Natural killer cell treated with Interleukin-12 subunit alpha and Interleukin-12 subunit beta and Interleukin-15 and Interleukin-18, amount 100 ng/mL, for 72 hours (primary cell): ENCODE data around the gene ETV5. TPM values are rescaled to one million over a fixed set of nuclear protein-coding genes. Genes with fewer than 3 reads are reported as not detected.
A peak's percentile ranks its signal among the peaks of the same experiment; 100 is the strongest.

Source experiments
- ATAC-seq, 2 donors: fragments of 150-1000 bp; cut with Tn5 transposase in 1 of 2; sonication (Bioruptor Pico), chemical (Tn5 transposase) in 1 of 2; 2 replicates each; pipeline ENCODE4 v1.10.0; 2021
- DNase-seq: peaks from one replicate; pipeline ENCODE4 v3.0.0; 2022; ENCODE audit warnings: low spot score
- H3K27ac Mint-ChIP-seq, 2 donors: 1 replicate in 1 of 2; 2 replicates in 1 of 2; pipeline ENCODE4 v1.8.0; 2022; ENCODE audit warnings: mixed read lengths in 2 of 2, mild to moderate bottlenecking in 1 of 2, moderate library complexity in 1 of 2
- H3K27me3 Mint-ChIP-seq, 2 donors: 1 replicate in 1 of 2; 2 replicates in 1 of 2; pipeline ENCODE4 v1.8.0; 2022; ENCODE audit warnings: mixed read lengths in 2 of 2
- H3K36me3 Mint-ChIP-seq: one replicate; pipeline ENCODE4 v1.8.0; 2022; ENCODE audit warnings: mixed read lengths
- H3K4me1 Mint-ChIP-seq, 2 donors: 1 replicate in 1 of 2; 2 replicates in 1 of 2; pipeline ENCODE4 v1.8.0; 2022; ENCODE audit warnings: low read depth in 2 of 2, mixed read lengths in 2 of 2, mild to moderate bottlenecking in 1 of 2
- H3K4me3 Mint-ChIP-seq: one replicate; pipeline ENCODE4 v1.8.0; 2022; ENCODE audit warnings: mixed read lengths
- H3K9me3 Mint-ChIP-seq: 2 replicates; pipeline ENCODE4 v1.8.0; 2022; ENCODE audit warnings: mixed read lengths
- total RNA-seq, 2 donors: library from RNA; stranded (reverse); gene quantifications; one replicate each; pipeline ENCODE4 v1.2.3, GENCODE V29; 2022

The ETV5 gene
- total RNA-seq, 2 donors from 2014 or later, result 61.6 to 113 TPM

DNA sequence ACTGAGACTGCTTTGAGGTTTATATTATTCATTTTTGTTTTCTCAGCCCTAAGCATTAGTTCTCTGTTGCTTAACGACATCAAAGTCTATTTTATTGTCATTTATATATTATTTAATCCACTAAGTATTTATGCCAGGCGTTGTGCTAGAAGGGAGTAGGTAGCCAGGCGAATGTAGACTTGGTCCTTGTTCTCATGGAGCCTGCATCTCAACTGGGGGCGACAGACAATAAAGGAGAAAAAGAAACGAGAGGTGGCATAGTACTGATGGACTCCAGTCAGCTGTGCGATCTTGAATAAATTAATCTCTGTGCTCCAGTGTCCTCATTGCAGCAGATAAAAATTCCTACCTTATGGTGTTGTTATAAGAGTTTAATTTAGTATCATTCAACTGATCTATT, 49.7 kb downstream of the ETV5 start:
- H3K4me1 Mint-ChIP-seq, result peaks cover 13 to 14% of the 10 kb centered on the region in 2 donors
- peaks cover 31% of the 10 kb centered on the region for H3K36me3 Mint-ChIP-seq
- ATAC-seq, result no peak
- H3K27ac Mint-ChIP-seq, result no peak overlapping the region
- peaks cover 47 to 57% of the 10 kb centered on the region in 2 donors for H3K27me3 Mint-ChIP-seq
- no peaks in the 10 kb centered on the region for H3K9me3 Mint-ChIP-seq
- no peak for DNase-seq
- no peak overlapping the region for H3K4me3 Mint-ChIP-seq

DNA sequence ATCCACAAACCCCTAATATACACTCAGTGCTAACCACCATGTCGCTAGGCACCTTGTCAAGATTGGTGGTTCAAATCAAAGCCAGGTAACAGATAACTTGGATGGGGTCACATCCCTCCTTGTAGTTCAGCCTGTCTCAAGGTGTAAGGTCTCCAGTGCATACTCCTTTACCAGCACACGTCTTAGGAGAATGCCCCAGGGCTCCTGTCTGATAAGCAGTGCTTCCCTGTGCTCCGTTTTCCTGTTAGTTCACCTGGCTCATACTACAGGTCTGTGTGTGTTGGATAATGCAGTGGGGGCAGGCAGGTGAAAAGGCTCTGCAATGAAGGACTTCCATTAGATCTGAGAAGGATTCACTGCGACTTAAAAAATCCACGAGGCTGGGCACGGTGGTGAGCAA, 50.7 kb downstream of the ETV5 start:
- Mint-ChIP-seq H3K4me3 (no peak overlapping the region), H3K36me3 (peaks cover 27% of the 10 kb centered on the region), H3K4me1 (peaks cover 12 to 13% of the 10 kb centered on the region in 2 donors), H3K27me3 (peaks cover 38 to 52% of the 10 kb centered on the region in 2 donors), H3K9me3 (no peaks in the 10 kb centered on the region), H3K27ac (peak overlapping the region in 1 of 2 donors; percentile 27)
- no peak for ATAC-seq
- DNase-seq, result no peak

DNA sequence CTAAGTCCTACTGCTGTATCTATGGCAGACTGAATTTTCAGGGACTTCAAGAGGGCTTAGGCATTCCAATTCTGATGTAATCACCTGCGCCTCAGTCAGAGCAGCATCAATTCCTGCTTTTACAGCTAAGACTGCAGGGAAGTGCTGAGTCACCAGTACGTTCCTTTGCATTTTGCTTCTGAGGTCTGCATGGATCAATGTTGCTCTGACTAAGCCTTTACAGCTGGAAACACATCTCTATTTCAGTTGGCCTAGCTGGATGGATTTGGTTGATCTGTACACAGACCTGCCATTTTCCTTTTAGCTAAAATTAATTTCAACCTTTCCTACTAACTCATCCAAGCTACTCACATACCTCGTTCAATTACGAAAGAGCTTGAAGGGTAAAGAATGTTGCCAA, 51.3 kb downstream of the ETV5 start:
- Mint-ChIP-seq H3K27ac (no peak overlapping the region), H3K4me1 (peaks cover 12 to 13% of the 10 kb centered on the region in 2 donors), H3K9me3 (no peaks in the 10 kb centered on the region), H3K27me3 (peaks cover 37 to 53% of the 10 kb centered on the region in 2 donors), H3K4me3 (no peak overlapping the region), H3K36me3 (peaks cover 27% of the 10 kb centered on the region)
- ATAC-seq (no peak), DNase-seq (no peak)

DNA sequence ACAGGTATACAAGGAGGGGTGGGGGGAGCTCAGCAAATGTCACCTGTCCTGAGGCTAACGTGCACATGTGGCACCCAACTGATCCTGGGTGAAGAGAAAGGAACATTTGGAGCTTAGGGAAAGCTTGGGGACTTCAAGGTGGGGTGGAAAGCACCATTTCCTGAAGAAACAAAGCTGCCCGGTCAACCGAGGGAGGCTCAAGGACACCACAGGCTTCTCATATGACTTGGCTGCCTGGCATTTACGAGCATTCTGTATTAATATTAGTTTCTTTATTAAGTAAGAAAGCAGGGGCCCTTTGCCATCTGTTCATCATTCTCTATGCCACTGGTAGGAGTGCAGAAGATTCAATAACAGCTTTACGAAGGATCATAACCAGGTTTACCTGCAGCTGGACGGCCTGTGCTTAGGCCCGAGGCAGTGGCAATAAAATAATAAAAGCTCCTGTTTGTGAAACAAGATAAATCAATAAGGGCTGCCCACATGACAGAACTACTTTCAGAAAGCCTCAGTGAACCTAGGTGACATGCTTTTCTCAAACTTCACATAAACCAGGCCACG, 54.0 kb downstream of the ETV5 start:
- DNase-seq (no peak), ATAC-seq (no peak)
- H3K4me1 Mint-ChIP-seq, result peaks cover 1 to 2% of the 10 kb centered on the region in 2 donors
- H3K4me3 Mint-ChIP-seq, result no peak overlapping the region
- no peak overlapping the region for H3K27ac Mint-ChIP-seq
- peaks cover 35% of the 10 kb centered on the region for H3K36me3 Mint-ChIP-seq
- no peaks in the 10 kb centered on the region for H3K9me3 Mint-ChIP-seq
- peaks cover 36 to 56% of the 10 kb centered on the region in 2 donors for H3K27me3 Mint-ChIP-seq

DNA sequence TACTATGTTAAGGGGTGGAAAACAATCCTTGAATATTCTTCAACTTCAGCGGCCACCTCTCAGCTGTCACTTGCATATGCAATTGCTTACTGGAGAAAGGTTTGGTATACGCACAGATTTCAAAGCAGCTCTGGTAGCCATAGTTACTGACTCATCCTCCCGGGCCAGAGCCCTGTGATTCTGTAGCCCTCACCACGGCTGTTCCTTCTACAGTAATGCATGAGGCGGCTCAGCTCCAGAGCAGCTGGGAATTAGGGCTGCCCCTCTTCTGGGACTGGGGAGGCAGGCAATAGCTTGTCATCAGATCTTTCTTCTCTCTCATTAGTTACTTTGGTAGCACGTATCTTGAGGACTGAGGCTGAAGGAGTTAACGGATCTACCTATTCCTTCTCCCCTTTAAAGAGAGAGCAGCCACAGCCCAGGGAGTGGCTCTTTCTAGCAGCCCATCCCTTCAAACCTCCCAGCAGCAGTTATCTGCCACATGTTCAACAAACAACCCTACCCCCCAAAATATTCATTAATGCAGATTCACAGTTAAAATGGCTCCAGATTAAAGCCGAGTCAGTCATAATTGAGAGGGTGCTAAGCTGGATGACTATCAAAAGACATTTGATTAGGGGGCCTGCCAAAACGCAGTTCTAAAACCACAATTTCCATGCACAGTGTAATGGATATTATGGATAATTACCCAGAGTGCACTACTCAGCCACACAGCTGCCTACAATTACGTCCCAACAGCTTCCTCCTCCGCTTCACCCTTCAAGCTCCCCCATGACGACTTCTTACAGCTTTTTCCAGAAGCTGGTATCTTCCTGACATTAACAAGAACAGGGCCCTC, 54.7 kb downstream of the ETV5 start:
- Mint-ChIP-seq H3K9me3 (no peaks in the 10 kb centered on the region), H3K36me3 (peaks cover 33% of the 10 kb centered on the region), H3K27ac (no peak overlapping the region), H3K4me3 (no peak overlapping the region), H3K27me3 (peaks cover 35 to 53% of the 10 kb centered on the region in 2 donors), H3K4me1 (no peaks in the 10 kb centered on the region)
- DNase-seq, result no peak
- ATAC-seq, result no peak

DNA sequence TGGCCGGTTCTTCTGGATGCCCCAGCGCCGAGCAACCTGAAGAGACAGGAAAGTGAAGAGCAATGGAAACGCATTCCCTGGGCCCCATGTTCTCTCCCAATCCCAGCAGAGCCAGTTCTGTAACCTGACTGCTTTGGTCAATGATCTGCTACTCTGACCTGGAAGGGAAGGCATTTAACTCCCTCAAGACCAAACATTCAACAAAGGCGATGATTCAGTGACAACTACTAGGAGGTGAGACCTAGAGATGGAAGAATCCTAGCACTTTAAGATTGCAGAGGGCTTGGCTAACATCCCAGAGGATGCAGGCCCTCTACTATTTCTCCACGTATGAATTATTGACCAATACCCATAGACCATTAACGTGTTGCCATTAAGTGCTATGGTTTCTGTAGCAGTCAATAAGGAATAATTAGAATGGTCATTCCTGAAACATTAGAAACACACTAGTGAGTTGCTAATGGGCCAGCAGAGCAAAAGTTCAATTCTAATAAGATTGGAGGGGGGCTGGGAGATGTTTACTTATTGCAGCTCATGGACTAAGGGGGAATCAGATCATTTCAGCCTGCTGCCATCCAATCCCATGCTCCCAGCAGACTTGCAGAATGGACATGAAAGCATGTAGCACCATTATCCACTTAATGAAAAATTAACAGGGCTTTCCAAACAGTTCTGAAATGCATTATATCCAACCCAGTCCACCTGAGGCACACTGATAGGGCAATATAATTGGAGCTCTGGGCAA, 56.6 kb downstream of the ETV5 start:
- Mint-ChIP-seq H3K9me3 (no peaks in the 10 kb centered on the region), H3K27me3 (peaks cover 27 to 39% of the 10 kb centered on the region in 2 donors), H3K4me1 (no peaks in the 10 kb centered on the region), H3K36me3 (peaks cover 22% of the 10 kb centered on the region), H3K27ac (no peak overlapping the region), H3K4me3 (no peak overlapping the region)
- ATAC-seq (no peak), DNase-seq (no peak)

DNA sequence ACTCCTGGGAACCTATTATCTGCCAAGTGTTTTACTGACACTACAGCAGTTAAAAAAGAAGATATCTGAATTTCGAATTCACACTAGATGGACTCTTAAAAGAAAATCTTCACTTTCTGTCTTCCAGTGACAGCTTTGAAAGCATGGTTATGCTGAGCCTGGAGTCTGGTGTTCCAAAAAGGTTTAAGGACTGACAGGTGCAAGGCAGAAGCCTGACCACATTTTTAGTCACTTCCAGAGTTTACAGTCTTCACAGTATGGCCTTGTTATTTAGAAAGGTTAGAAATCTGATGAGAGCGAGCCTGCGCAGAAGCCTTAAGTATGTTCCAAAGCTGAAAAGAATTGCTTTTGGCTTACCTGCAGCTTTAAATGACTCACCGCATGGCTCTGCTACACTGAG, 59.9 kb downstream of the ETV5 start:
- H3K27me3 Mint-ChIP-seq, result peaks cover 20 to 36% of the 10 kb centered on the region in 2 donors

DNA sequence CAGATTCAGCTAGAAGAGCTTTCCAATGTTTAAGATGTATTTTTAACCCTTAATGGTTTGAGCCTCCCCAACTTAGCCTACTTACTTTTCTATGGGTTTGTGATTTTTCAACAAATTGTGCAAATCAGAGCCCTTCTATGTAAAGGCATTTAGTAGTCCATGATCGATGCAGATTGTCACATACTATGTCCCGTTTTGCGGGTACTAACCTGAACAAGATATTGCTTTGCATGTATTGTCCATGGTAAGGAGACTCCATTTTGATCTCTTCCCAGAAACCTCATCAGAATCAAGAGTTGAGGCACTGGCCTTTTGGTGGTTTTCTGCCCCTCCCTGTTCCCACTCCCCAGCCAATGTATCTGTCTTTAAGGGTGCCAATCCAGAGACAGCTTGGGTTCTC, 60.8 kb downstream of the ETV5 start:
- Mint-ChIP-seq H3K4me3 (no peak overlapping the region), H3K27ac (no peak overlapping the region), H3K27me3 (peaks cover 25 to 45% of the 10 kb centered on the region in 2 donors), H3K9me3 (no peaks in the 10 kb centered on the region), H3K4me1 (peaks cover 0 to 2% of the 10 kb centered on the region in 2 donors), H3K36me3 (peaks cover 22% of the 10 kb centered on the region)
- DNase-seq, result no peak
- no peak for ATAC-seq

More for the DNA sequence above, 59.9 kb downstream of the ETV5 start:
- no peak for DNase-seq
- Mint-ChIP-seq H3K27ac (no peak overlapping the region), H3K4me1 (no peaks in the 10 kb centered on the region), H3K36me3 (peaks cover 22% of the 10 kb centered on the region), H3K4me3 (no peak overlapping the region), H3K9me3 (no peaks in the 10 kb centered on the region)
- no peak for ATAC-seq

DNA sequence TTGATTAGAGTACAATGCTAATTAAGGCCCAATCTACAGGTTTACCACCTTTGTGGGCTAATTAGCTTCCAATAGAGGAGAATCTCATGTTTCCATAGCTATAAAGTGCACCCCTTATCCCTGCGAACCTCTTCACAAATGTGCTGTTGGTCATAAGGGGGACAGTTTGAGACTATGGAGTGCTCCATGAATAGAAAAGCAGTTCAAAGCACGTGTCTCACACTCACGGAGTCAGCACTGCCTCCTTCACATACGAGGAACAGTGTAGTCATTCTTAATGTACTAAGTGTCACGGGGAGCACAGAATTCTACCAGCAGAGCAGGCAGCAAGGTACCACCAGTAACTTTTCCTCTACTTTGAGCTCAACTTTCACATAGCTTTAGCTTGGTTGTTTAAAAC, 62.1 kb downstream of the ETV5 start:
- Mint-ChIP-seq H3K36me3 (peaks cover 15% of the 10 kb centered on the region), H3K4me1 (peaks cover 0 to 2% of the 10 kb centered on the region in 2 donors), H3K27me3 (peaks cover 26 to 48% of the 10 kb centered on the region in 2 donors), H3K4me3 (no peak overlapping the region), H3K27ac (no peak overlapping the region), H3K9me3 (no peaks in the 10 kb centered on the region)
- DNase-seq (no peak), ATAC-seq (no peak)

DNA sequence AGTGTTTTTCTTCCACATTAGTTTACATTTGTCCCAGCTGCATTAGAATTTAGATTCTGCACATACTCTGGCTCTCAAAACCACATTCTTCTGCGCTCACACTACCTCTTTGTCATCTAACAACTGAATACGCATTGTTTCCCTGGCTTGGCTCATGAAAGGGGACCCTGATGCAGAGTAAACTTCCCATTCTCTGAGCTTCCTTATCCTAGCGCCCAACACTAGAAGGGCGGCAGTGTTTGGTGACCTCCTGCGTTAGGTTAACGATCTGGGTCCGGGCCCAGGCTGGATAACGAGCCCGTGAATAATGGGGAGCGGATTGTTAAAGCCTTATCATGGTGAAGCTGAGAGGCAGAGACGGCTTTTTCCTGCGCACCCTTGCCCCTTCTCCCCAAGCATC, 63.9 kb downstream of the ETV5 start:
- H3K4me1 Mint-ChIP-seq, result peaks cover 0 to 2% of the 10 kb centered on the region in 2 donors
- peaks cover 29 to 51% of the 10 kb centered on the region in 2 donors for H3K27me3 Mint-ChIP-seq
- DNase-seq (no peak), ATAC-seq (no peak)
- H3K27ac Mint-ChIP-seq, result no peak overlapping the region
- peaks cover 4% of the 10 kb centered on the region for H3K36me3 Mint-ChIP-seq
- no peak overlapping the region for H3K4me3 Mint-ChIP-seq
- no peaks in the 10 kb centered on the region for H3K9me3 Mint-ChIP-seq

DNA sequence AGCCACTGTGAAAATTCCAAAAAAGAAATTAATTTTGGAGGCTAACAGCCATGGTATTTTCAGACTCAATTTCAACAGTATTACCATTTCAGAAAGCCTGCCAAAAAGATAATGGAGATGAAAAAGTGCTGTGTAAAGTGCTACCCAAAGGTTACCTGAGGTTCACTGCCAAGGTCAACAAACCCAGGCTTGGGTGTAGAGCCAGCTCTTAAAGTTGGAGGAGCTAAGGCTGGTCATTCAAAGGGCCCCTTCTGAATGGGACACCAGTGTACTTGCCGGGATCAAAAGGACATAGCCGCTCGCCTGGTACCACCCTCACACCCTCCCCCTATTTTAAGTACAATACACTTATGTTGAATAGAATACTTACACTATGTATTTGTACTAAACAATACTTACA, 64.5 kb downstream of the ETV5 start:
- no peaks in the 10 kb centered on the region for H3K9me3 Mint-ChIP-seq
- H3K4me1 Mint-ChIP-seq, result peaks cover 0 to 2% of the 10 kb centered on the region in 2 donors
- H3K27me3 Mint-ChIP-seq, result peaks cover 31 to 55% of the 10 kb centered on the region in 2 donors
- DNase-seq (no peak), ATAC-seq (no peak)
- H3K27ac Mint-ChIP-seq, result no peak overlapping the region
- peaks cover 4% of the 10 kb centered on the region for H3K36me3 Mint-ChIP-seq
- no peak overlapping the region for H3K4me3 Mint-ChIP-seq

DNA sequence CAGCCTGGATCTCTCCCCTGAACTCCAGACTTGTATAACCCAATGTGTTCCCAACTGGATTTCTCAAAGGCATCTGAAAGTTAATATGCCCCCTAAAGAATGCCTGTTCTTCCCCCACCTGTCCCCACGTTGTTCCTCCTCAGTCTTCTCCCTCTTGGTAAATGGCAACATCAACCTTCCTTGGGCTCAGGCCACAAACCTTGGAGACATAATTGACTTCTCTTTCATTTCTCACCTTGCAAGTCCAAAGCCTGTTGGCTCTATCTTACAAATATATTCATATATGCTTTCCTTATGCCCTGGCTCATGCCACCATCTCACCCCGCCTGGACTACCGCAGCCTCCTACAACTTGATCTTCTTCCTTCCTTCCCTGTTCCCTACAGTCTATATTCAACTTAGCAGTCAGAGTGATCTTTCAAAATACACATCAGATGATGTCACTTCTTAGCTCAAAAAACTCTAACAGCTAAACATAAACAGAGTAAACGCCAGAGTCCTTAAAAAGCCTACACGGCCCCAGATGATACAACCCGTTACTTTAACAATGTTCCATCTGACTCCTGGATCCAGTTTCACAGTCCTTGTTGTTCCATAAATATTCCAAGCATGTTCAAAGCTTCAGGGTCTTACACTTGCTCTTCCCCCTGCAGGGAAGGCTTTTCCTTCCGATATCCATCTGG, 66.2 kb downstream of the ETV5 start:
- Mint-ChIP-seq H3K36me3 (peaks cover 4% of the 10 kb centered on the region), H3K4me3 (no peak overlapping the region), H3K4me1 (peaks cover 0 to 2% of the 10 kb centered on the region in 2 donors), H3K9me3 (peaks cover 6% of the 10 kb centered on the region), H3K27ac (peak overlapping the region in 1 of 2 donors; percentile 2), H3K27me3 (peaks cover 36 to 64% of the 10 kb centered on the region in 2 donors)
- ATAC-seq (no peak), DNase-seq (no peak)

DNA sequence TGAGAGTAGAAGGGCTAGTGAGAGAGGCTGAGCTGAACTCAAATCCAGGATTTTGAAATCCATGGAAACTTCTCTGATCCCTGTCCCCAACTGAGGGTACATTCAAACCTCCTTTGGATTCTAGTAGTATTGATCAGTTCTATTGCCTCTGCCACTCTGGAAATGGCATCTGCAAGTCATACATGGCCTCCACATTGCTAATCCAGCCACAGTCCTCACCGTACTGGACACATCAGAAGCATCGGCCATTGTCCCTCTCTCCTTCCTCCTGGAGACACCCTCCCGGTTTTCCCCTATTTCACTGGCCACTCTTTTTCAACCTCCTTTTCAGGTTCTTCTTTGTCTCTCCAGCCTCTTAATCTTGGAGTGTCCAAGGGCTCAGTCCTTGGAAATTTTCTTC, 66.9 kb downstream of the ETV5 start:
- peaks cover 36 to 70% of the 10 kb centered on the region in 2 donors for H3K27me3 Mint-ChIP-seq
- DNase-seq, result no peak

More for the DNA sequence above, 66.9 kb downstream of the ETV5 start:
- no peak overlapping the region for H3K27ac Mint-ChIP-seq
- peak in 1 of 2 donors; percentile 53 for ATAC-seq
- peaks cover 0 to 2% of the 10 kb centered on the region in 2 donors for H3K4me1 Mint-ChIP-seq
- H3K4me3 Mint-ChIP-seq, result no peak overlapping the region
- H3K9me3 Mint-ChIP-seq, result peaks cover 6% of the 10 kb centered on the region
- H3K36me3 Mint-ChIP-seq, result peaks cover 4% of the 10 kb centered on the region
